PC-3 (cell line): ENCODE results near the gene ABCA7. TPM values are rescaled to one million over a fixed set of nuclear protein-coding genes. Genes with fewer than 3 reads are reported as not detected.

Experiments used
- ATAC-seq: fragments of 200-7000 bp; cut with Tn5 transposase; 2 replicates; pipeline ENCODE4 v1.9.1; 2020; ENCODE audit warnings: mild to moderate bottlenecking, moderate library complexity
- BruUV-seq: library from RNA; stranded (reverse); fragments of 400-500 nt; replicated peaks from 2 replicates; lab custom pipeline; 2021; lab: Mats Ljungman, UMichigan
- CTCF ChIA-PET: fragments of 300-600 bp; sonication (Branson Sonifier 250); formaldehyde crosslinking; loops from one replicate; lab custom pipeline; 2022; ENCODE audit warnings: antibody characterized with exemption; lab: Charles Lee
- POLR2A ChIA-PET: fragments of 300-600 bp; sonication (Branson Sonifier 250); formaldehyde crosslinking; loops from one replicate; lab custom pipeline; 2022; ENCODE audit warnings: antibody characterized with exemption; ENCODE audit not compliant: unreplicated experiment; lab: Charles Lee
- DNase-seq: peaks from one replicate; pipeline ENCODE4 v3.0.0-alpha.2; 2015
- H2AFZ ChIP-seq: fragments of 300-600 bp; sonication (generic); 2 replicates; pipeline ENCODE4 v1.6.0; 2016; ENCODE audit warnings: antibody characterized with exemption, low read length
- H3F3A ChIP-seq: fragments of 300-600 bp; sonication (generic); one replicate; pipeline ENCODE4 v1.6.0; 2017; ENCODE audit warnings: antibody characterized with exemption, low read length, control low read depth, mild to moderate bottlenecking; ENCODE audit not compliant: unreplicated experiment
- H3K27ac ChIP-seq: fragments of 300-600 bp; sonication (generic); 2 replicates; pipeline ENCODE4 v1.5.1; 2016; ENCODE audit warnings: mild to moderate bottlenecking, low read length
- H3K27me3 ChIP-seq: fragments of 300-600 bp; sonication (generic); 2 replicates; pipeline ENCODE4 v1.6.1; 2016; ENCODE audit warnings: low read length, mixed read lengths
- H3K36me3 ChIP-seq: fragments of 300-600 bp; sonication (generic); 2 replicates; pipeline ENCODE4 v1.6.1; 2016; ENCODE audit warnings: low read depth, mixed run types, low read length, mixed read lengths
- H3K4me1 ChIP-seq: fragments of 300-600 bp; sonication (generic); 2 replicates; pipeline ENCODE4 v1.5.1; 2016; ENCODE audit warnings: low read length; ENCODE audit not compliant: insufficient read depth
- H3K4me2 ChIP-seq: fragments of 300-600 bp; sonication (generic); 2 replicates; pipeline ENCODE4 v1.6.0; 2016; ENCODE audit warnings: low read length
- H3K4me3 ChIP-seq: fragments of 300-600 bp; sonication (generic); 2 replicates; pipeline ENCODE4 v1.5.1; 2016; ENCODE audit warnings: mild to moderate bottlenecking, low read length, mixed read lengths
- H3K79me2 ChIP-seq: fragments of 300-600 bp; sonication (generic); 2 replicates; pipeline ENCODE4 v1.6.1; 2017; ENCODE audit warnings: low read length, mixed read lengths
- H3K9ac ChIP-seq: fragments of 300-600 bp; sonication (generic); 2 replicates; pipeline ENCODE4 v1.6.0; 2016; ENCODE audit warnings: mild to moderate bottlenecking, low read length
- H3K9me2 ChIP-seq: fragments of 300-600 bp; sonication (generic); replicated peaks from 2 replicates; pipeline ENCODE4 v1.6.1; 2016; ENCODE audit warnings: mixed run types, low read length, mixed read lengths
- H3K9me3 ChIP-seq: fragments of 300-600 bp; sonication (generic); 2 replicates; pipeline ENCODE4 v1.6.1; 2016; ENCODE audit warnings: low read length, mixed read lengths
- H4K20me1 ChIP-seq: fragments of 300-600 bp; sonication (generic); 2 replicates; pipeline ENCODE4 v1.6.1; 2016; ENCODE audit warnings: low read length, mixed read lengths
- CTCF ChIP-seq: fragments of 300-600 bp; sonication (generic); conservative IDR thresholded peaks from 2 replicates; pipeline ENCODE4 v1.5.1; 2017; ENCODE audit warnings: antibody characterized with exemption, low read depth, mild to moderate bottlenecking, low read length
- EZH2 ChIP-seq: fragments of 300-600 bp; sonication (generic); IDR thresholded peaks from one replicate; pipeline ENCODE4 v1.6.1; 2017; ENCODE audit warnings: antibody characterized with exemption, mild to moderate bottlenecking, low read length; ENCODE audit not compliant: unreplicated experiment
- EZH2phosphoT487 ChIP-seq: fragments of 300-600 bp; sonication (generic); IDR thresholded peaks from 2 replicates; pipeline ENCODE4 v1.6.1; 2018; ENCODE audit warnings: mild to moderate bottlenecking, antibody characterized with exemption, low read length, borderline replicate concordance
- intact Hi-C: fragments of 100-400 bp; cut with micrococcal nuclease; formaldehyde crosslinking; loops from 2 replicates; pipeline ENCODE4 v1.9.0; 2023
- total RNA-seq: library from RNA; depleted of rRNA; stranded (reverse); fragments of >200 nt; gene quantifications from 2 replicates; pipeline ENCODE4 v1.2.3, GENCODE V29; 2014

Gene ABCA7
- total RNA-seq, 1 experiment from 2014 or later = 27.3 TPM

DNA sequence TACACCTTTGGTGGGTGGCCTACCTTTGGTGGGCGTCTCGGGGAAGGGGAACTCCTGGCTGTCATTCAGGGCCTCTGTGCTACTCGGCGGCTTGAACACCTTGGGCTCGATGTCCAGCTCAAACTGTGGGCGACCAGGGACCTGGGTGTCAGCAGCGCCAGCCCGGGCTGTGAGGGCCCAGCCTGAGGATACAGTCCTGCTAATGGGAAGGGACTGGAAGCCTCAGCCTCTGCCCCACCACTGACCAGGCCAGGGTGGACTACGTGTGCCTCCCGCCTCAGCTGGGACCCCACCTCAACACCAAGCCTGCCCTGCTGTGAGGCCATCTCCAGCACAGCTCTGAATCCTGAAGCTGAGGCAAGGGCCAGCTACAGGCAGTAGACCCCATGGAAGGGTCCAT is 26.7 kb upstream of the ABCA7 start:
- ATAC-seq (no peak), DNase-seq (no peak)
- peaks cover 31% of the 10 kb centered on the region for H4K20me1 ChIP-seq
- no peaks in the 10 kb centered on the region for H3K9me2 ChIP-seq
- no TSS peak for BruUV-seq
- peaks cover 42% of the 10 kb centered on the region for H3K79me2 ChIP-seq
- no peak overlapping the region for H3K27ac ChIP-seq
- CTCF ChIA-PET = no interaction called here
- H3K4me1 ChIP-seq = peaks cover 19% of the 10 kb centered on the region
- H3K9ac ChIP-seq = no peak overlapping the region
- intact Hi-C loops = no loop called here
- POLR2A ChIA-PET = no interaction called here
- no peak overlapping the region for H3K4me3 ChIP-seq
- no peak overlapping the region for H2AFZ ChIP-seq
- TF ChIP-seq CTCF = no peak
- no peak for TF ChIP-seq EZH2phosphoT487
- no peaks in the 10 kb centered on the region for H3K36me3 ChIP-seq
- H3K27me3 ChIP-seq = no peaks in the 10 kb centered on the region
- H3F3A ChIP-seq = no peaks in the 10 kb centered on the region
- no peak overlapping the region for H3K4me2 ChIP-seq
- H3K9me3 ChIP-seq = no peaks in the 10 kb centered on the region

- H3K79me2 ChIP-seq = peaks cover 54% of the 10 kb centered on the region
- H3K4me1 ChIP-seq = peaks cover 22% of the 10 kb centered on the region
- POLR2A ChIA-PET = no interaction called here
- BruUV-seq = no TSS peak
- ATAC-seq (no peak), DNase-seq (no peak)
- H3K9me3 ChIP-seq = no peaks in the 10 kb centered on the region
- H2AFZ ChIP-seq = no peak overlapping the region
- no peaks in the 10 kb centered on the region for H3K36me3 ChIP-seq
- H3K9me2 ChIP-seq = no peaks in the 10 kb centered on the region
- no peaks in the 10 kb centered on the region for H3K27me3 ChIP-seq
- H3K4me3 ChIP-seq = no peak overlapping the region
- no peaks in the 10 kb centered on the region for H3F3A ChIP-seq
- H3K9ac ChIP-seq = no peak overlapping the region
- H4K20me1 ChIP-seq = peaks cover 41% of the 10 kb centered on the region
- no peak overlapping the region for H3K27ac ChIP-seq
- TF ChIP-seq EZH2 (no peak), EZH2phosphoT487 (no peak), CTCF (no peak)
- H3K4me2 ChIP-seq = no peak overlapping the region
- intact Hi-C loops = no loop called here
- CTCF ChIA-PET = no interaction called here
Observed at GRCh38 chr19:1014161-1015060, 25.5 kb upstream of the ABCA7 start.
